Peyer's patch (tissue), 4 donors: Measurements from ENCODE around the gene IL33. TPM values are rescaled to one million over a fixed set of nuclear protein-coding genes. Genes with fewer than 3 reads are reported as not detected.

Experiments used
- DNase-seq, 3 donors: peaks; one replicate each; pipeline ENCODE4 v3.0.0-alpha.2; 2017 to 2019
- H3K27ac ChIP-seq, 4 donors: fragments of 200-600 bp; sonication (generic); one replicate each; pipeline ENCODE4 v1.5.1; 2016 to 2019
- H3K27me3 ChIP-seq, 2 donors: fragments of 200-600 bp; sonication (generic); one replicate each; pipeline ENCODE4 v1.5.1; 2019
- H3K36me3 ChIP-seq, 3 donors: fragments of 200-600 bp; sonication (generic); one replicate each; pipeline ENCODE4 v1.5.1; 2016 to 2019
- H3K4me1 ChIP-seq, 4 donors: fragments of 200-600 bp; sonication (generic); one replicate each; pipeline ENCODE4 v1.5.1; 2016 to 2019
- H3K4me3 ChIP-seq, 4 donors: fragments of 200-600 bp; sonication (generic); 1 replicate in 3 of 4; 2 replicates in 1 of 4; pipeline ENCODE4 v1.5.1; 2016 to 2019; ENCODE audit warnings: mild to moderate bottlenecking in 1 of 4
- H3K9me3 ChIP-seq, 4 donors: fragments of 200-600 bp; sonication (generic); one replicate each; pipeline ENCODE4 v1.5.1; 2016 to 2019; ENCODE audit warnings: mild to moderate bottlenecking in 1 of 4
- CTCF ChIP-seq, 6 experiments: fragments of 450-650 bp in 4 of 6; fragments of 200-600 bp in 2 of 6; sonication (generic) in 1 of 6; IDR thresholded peaks; one replicate each; pipeline ENCODE4 v1.5.1; 2017 to 2019; ENCODE audit warnings: antibody characterized with exemption in 6 of 6, mild to moderate bottlenecking in 3 of 6, moderate library complexity in 1 of 6
- POLR2A ChIP-seq, 2 donors: fragments of 450-650 bp; IDR thresholded peaks; one replicate each; pipeline ENCODE4 v1.5.1; 2017; ENCODE audit warnings: antibody characterized with exemption in 2 of 2, mild to moderate bottlenecking in 2 of 2, moderate library complexity in 2 of 2
- total RNA-seq, 4 donors: library from RNA; depleted of rRNA; stranded (reverse); fragments of >200 nt; gene quantifications; one replicate each; pipeline ENCODE4 v1.1.0, GENCODE V29; 2016

The IL33 gene
- total RNA-seq, 4 donors from 2014 or later = 3.7 to 7.6 (median 5.8) TPM

- H3K4me3 ChIP-seq = no peak overlapping the region
- H3K9me3 ChIP-seq = no peaks in the 10 kb centered on the region
- H3K4me1 ChIP-seq = peaks cover 0 to 16% (median 0%) of the 10 kb centered on the region in 4 donors
- H3K36me3 ChIP-seq = no peaks in the 10 kb centered on the region
- TF ChIP-seq POLR2A (IDR thresholded peaks at IDR 0.05) = no peak
- no peak for TF ChIP-seq CTCF (IDR thresholded peaks at IDR 0.05)
- no peaks in the 10 kb centered on the region for H3K27me3 ChIP-seq
- no peak overlapping the region for H3K27ac ChIP-seq
- no peak for DNase-seq
Observed at GRCh38 chr9:6234014-6234413, 18.4 kb downstream of the IL33 start.

- Histone ChIP-seq H3K36me3 (no peaks in the 10 kb centered on the region), H3K4me1 (peaks cover 0 to 7% (median 0%) of the 10 kb centered on the region in 4 donors), H3K27me3 (no peaks in the 10 kb centered on the region), H3K9me3 (no peaks in the 10 kb centered on the region), H3K27ac (no peak overlapping the region), H3K4me3 (no peak overlapping the region)
- no peak for DNase-seq
- no peak for TF ChIP-seq POLR2A (IDR thresholded peaks at IDR 0.05)
- TF ChIP-seq CTCF (IDR thresholded peaks at IDR 0.05) = no peak
Observed at GRCh38 chr9:6237267-6237666, 21.7 kb downstream of the IL33 start.

GRCh38 chr9:6239048-6239461, 23.4 kb downstream of the IL33 start:
- no peaks in the 10 kb centered on the region for H3K9me3 ChIP-seq
- no peak overlapping the region for H3K27ac ChIP-seq
- no peak overlapping the region for H3K4me3 ChIP-seq
- H3K4me1 ChIP-seq = peaks cover 0 to 7% (median 0%) of the 10 kb centered on the region in 4 donors
- TF ChIP-seq CTCF (IDR thresholded peaks at IDR 0.05) (no peak), POLR2A (IDR thresholded peaks at IDR 0.05) (no peak)
- H3K36me3 ChIP-seq = no peaks in the 10 kb centered on the region
- no peak for DNase-seq
- no peaks in the 10 kb centered on the region for H3K27me3 ChIP-seq

GRCh38 chr9:6239694-6240093, 24.1 kb downstream of the IL33 start:
- DNase-seq = no peak
- Histone ChIP-seq H3K4me1 (peaks cover 0 to 7% (median 0%) of the 10 kb centered on the region in 4 donors), H3K9me3 (no peaks in the 10 kb centered on the region), H3K36me3 (no peaks in the 10 kb centered on the region), H3K27ac (no peak overlapping the region), H3K27me3 (no peaks in the 10 kb centered on the region), H3K4me3 (no peak overlapping the region)
- no peak for TF ChIP-seq POLR2A (IDR thresholded peaks at IDR 0.05)

- no peaks in the 10 kb centered on the region for H3K36me3 ChIP-seq
- no peaks in the 10 kb centered on the region for H3K27me3 ChIP-seq
- DNase-seq = no peak
- H3K4me1 ChIP-seq = peaks cover 0 to 5% (median 0%) of the 10 kb centered on the region in 4 donors
- H3K27ac ChIP-seq = no peak overlapping the region
- TF ChIP-seq POLR2A (IDR thresholded peaks at IDR 0.05) = no peak
- TF ChIP-seq CTCF (IDR thresholded peaks at IDR 0.05) = no peak
- no peaks in the 10 kb centered on the region for H3K9me3 ChIP-seq
- H3K4me3 ChIP-seq = no peak overlapping the region
Observed at GRCh38 chr9:6243746-6244145, 28.1 kb downstream of the IL33 start.

- H3K27ac ChIP-seq = no peak overlapping the region
- no peaks in the 10 kb centered on the region for H3K4me1 ChIP-seq
- no peaks in the 10 kb centered on the region for H3K36me3 ChIP-seq
- H3K27me3 ChIP-seq = no peaks in the 10 kb centered on the region
- no peak for DNase-seq
- TF ChIP-seq CTCF (IDR thresholded peaks at IDR 0.05) = no peak
- TF ChIP-seq POLR2A (IDR thresholded peaks at IDR 0.05) = no peak
- no peaks in the 10 kb centered on the region for H3K9me3 ChIP-seq
- H3K4me3 ChIP-seq = no peak overlapping the region
Observed at GRCh38 chr9:6247266-6247665, 31.7 kb downstream of the IL33 start.
